ENCODE data around the gene TTLL3.

TTLL3 gene

DNA sequence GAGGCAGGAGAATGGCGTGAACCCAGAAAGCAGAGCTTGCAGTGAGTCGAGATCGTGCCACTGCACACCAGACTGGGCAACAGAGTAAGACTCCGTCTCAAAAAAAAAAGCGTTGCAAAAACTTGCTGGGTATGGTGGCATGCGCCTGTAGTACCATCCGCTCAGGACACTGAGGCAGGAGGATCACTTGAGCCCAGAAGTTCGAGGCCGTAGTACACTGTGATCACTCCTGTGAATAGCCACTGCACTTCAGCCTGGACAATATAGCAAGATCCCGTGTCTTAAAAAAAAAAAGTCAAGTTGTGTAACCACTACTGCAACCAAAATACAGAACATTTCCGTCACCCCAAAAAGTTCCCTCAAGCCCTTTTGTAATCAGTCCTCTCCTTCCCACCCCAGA is 15.7 kb upstream of the TTLL3 start:
- peak overlapping the region; percentile 99 for H3K4me3 ChIP-seq
- TF ChIP-seq, protein P1, sequence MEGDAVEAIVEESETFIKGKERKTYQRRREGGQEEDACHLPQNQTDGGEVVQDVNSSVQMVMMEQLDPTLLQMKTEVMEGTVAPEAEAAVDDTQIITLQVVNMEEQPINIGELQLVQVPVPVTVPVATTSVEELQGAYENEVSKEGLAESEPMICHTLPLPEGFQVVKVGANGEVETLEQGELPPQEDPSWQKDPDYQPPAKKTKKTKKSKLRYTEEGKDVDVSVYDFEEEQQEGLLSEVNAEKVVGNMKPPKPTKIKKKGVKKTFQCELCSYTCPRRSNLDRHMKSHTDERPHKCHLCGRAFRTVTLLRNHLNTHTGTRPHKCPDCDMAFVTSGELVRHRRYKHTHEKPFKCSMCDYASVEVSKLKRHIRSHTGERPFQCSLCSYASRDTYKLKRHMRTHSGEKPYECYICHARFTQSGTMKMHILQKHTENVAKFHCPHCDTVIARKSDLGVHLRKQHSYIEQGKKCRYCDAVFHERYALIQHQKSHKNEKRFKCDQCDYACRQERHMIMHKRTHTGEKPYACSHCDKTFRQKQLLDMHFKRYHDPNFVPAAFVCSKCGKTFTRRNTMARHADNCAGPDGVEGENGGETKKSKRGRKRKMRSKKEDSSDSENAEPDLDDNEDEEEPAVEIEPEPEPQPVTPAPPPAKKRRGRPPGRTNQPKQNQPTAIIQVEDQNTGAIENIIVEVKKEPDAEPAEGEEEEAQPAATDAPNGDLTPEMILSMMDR (IDR thresholded peaks at IDR 0.05): no peak
- H3K27ac ChIP-seq: no peak overlapping the region
- no peak for DNase-seq (ENCODE audit: low spot score)

GRCh38 chr3:9795207-9795606 is 14.9 kb upstream of the TTLL3 start:
- no peak overlapping the region for H3K4me3 ChIP-seq
- no peak for DNase-seq (ENCODE audit: low spot score)
- H3K27ac ChIP-seq: no peak overlapping the region
- TF ChIP-seq, protein P1 (IDR thresholded peaks at IDR 0.05): no peak

DNA sequence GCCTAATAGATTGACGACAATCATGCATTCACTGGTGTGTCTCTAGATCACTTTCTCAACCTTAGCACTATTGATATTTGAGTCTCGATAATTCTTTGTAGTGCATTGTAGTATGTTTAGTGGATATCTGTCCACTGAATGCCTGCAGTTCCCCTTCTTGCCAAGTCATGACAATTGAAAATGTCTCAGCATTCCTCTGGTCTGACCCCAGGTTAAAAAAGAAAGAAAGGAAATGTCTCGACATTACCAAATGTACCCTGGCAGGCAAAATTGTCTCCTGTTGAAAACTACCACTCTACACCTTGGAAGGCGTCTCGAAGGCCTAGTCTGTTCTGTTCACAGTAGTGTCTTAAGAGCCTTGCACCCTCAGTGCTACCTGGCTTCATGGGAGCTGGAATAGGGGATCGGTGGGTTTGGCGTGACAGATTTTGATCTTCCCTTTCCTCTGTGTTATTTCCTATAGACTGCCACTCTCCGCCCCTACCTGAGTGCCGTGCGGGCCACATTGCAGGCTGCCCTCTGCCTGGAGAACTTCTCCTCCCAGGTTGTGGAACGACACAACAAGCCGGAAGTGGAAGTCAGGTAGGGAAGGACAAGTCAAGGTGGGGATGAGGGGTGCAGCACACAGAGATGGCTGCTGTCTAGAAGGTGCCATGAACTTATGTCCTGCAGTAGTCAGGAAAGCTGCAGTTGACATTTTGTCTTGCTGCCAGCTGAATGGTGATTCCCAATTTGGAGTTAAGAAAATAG is 12.7 kb upstream of the TTLL3 start:
- H3K4me3 ChIP-seq: no peak overlapping the region
- DNase-seq (ENCODE audit: low spot score): no peak
- TF ChIP-seq, protein P1 (IDR thresholded peaks at IDR 0.05): no peak
- H3K27ac ChIP-seq: no peak overlapping the region

DNA sequence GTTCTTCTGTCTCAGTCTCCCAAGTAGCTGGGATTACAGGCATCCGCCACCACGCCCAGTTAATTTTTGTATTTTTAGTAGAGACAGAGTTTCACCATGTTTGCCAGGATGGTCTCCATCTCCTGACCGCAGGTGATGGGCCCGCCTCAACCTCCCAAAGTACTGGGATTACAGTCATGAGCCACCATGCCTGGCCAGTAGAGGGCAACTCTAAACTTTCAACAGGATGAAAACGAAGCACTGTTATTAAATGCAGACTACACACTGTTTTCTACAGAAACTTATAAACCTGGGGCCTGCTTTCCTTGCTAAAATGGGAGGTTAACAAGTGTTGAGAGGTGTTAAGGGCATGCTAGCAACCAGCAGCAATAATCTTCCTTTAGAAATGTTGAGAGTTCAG is 9.5 kb upstream of the TTLL3 start:
- no peak for DNase-seq (ENCODE audit: low spot score)
- no peak overlapping the region for H3K27ac ChIP-seq
- TF ChIP-seq, protein P1 (IDR thresholded peaks at IDR 0.05): no peak
- H3K4me3 ChIP-seq: no peak overlapping the region

DNA sequence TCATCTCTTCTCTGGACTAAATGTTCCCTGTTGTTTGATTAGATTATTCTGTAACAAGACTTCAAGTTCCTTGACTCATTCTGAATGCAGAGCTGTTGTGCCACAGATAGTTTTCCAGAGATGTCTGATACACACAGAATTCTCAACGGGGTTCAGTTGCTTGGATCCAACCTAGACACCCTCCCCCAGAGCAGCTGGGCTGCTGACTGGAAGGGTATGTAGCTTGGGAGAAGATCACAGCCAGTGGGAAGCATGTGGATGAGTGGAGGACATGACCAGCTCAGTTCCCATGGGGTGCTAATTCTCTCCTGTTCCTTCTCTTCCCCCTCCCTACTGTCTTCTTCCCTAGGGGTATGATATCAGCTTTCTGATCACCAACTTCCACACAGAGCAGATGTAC is 6.6 kb upstream of the TTLL3 start:
- no peak overlapping the region for H3K27ac ChIP-seq
- TF ChIP-seq, protein P1 (IDR thresholded peaks at IDR 0.05): no peak
- DNase-seq (ENCODE audit: low spot score): no peak
- H3K4me3 ChIP-seq: no peak overlapping the region

- TF ChIP-seq, protein P1 (IDR thresholded peaks at IDR 0.05): no peak
- no peak overlapping the region for H3K4me3 ChIP-seq
- H3K27ac ChIP-seq: no peak overlapping the region
- no peak for DNase-seq (ENCODE audit: low spot score)
Observed at GRCh38 chr3:9804996-9805395, 5.1 kb upstream of the TTLL3 start.

DNA sequence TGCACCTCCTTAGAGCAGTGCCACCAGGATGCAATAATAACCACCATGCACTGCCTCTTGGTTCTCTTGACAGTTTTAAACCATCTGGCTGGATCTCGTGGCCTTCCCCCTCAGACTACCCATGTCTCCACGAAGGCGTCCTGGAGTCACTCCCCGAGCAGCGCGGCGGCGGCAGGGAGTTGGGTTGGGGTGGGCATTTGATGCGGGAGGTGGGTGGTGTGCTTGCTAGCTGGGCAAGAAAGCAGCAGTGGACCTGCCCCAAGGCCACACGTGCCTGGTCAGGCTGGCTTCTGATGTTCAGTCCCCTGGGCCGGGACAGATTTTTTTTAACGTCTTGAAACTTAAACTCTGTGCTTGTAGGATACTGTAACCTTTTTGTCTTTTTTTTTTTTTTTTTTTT is 3.9 kb upstream of the TTLL3 start:
- TF ChIP-seq, protein P1 (IDR thresholded peaks at IDR 0.05): no peak
- DNase-seq (ENCODE audit: low spot score): no peak
- H3K27ac ChIP-seq: no peak overlapping the region
- H3K4me3 ChIP-seq: no peak overlapping the region

Measured in coronary artery (tissue), 2 donors.